ENCODE data around the gene LRP4. TPM values are rescaled to one million over a fixed set of nuclear protein-coding genes. Genes with fewer than 3 reads are reported as not detected.

Gene LRP4
- total RNA-seq = 25.2 TPM

DNA sequence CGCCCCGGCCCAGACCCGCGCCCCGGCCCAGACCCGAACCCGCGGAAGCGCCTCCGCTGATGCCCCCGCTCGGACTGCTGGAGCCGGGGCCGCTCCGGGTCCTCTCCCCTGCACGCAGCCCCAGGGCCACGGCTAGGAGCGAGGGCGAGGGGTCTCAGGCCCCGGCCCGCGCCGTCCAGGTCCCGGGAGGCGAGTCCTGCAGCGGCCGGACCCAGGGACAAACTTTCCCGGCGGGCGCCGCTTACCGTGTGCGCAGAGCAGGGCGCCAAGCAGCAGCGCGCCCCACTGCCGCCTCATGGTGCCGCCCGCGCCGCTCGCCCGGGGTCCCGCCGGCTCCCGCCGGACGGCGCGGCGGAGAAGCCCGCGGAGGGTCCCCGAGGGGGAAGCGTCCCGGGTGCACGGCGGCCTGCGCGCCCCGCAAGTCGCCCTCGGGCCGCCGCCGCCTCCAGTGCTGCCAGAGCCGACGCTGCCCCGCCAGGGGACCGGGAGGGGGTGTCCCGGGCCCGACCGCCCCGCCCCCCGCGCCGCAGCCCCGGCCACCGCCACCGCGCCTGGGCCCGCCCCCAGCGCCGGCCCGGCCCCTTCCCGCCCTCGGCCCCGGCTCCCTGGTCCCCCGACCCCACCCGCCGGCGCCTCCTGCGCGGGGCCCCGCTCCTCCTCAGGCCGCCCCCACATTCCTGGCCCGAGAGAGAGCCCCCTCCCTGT, at the start of gene LRP4:
Gene LRP4, minus strand, starts transcription at position 468 of the 705 bp plus-strand sequence. Its CDS starts 171 bp downstream, at position 297.

GRCh38 chr11:46936138-46937110, 18.1 kb upstream of the LRP4 start, which contains the start of gene CSTPP1:
Gene CSTPP1, plus strand, starts transcription at chr11:46936761. Its CDS starts 45 bp downstream, at chr11:46936806.

DNA sequence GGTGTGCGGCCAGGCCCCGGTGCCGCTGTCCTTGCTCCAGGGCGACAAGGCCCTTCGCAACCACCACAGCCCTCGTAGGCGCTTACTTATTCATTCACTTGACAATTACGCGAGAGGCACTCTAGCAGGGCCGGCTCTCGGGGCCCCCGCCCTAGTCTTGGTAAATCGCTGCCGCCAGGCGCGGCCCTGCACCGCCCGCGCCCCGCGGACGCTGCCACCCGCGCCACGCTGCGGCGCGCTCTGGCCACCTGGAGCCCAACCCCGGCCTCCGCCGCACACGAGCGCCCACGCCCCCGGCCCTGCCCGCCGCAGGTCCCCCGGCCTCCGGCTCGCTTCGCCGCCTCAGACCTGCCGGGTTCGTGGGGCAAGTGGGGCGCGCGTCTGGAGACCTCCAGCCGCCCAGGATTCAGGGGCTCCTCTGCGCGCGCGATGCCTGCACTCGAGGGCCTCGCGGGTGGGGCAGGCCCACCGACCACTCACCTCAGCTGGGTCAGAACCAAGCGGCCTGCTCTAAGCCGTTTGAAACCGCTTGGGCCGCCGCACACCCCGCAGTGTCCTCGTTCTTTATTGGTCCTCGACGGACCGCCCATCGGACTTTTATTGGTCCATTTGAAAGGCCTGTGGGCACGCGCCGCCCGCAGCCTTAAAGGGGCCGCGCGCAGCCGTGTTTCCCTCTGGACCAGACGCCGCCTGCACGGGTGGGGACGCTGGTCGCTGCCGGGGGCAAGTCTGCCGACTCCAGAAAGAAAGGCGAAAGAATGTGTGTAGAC, 72.4 kb downstream of the LRP4 start, which contains the start of gene CKAP5:
Gene CKAP5, minus strand, starts transcription at position 541 of the 770 bp plus-strand sequence. CDS start 25,049 bp downstream, outside the sequence.

Other genes starting within 250 kb of the LRP4 start
- gene ARHGAP1, start 217.9 kb downstream of the LRP4 start, total RNA-seq = 36.0 TPM
- gene ZNF408, start 217.5 kb downstream of the LRP4 start, total RNA-seq = 5.4 TPM
- gene F2, start 199.3 kb downstream of the LRP4 start, total RNA-seq = 0.35 TPM
- gene CKAP5, start 72.3 kb downstream of the LRP4 start, total RNA-seq = 79.1 TPM
- 37.1 TPM for gene CSTPP1, start 18.2 kb upstream of the LRP4 start, total RNA-seq

Measured in metanephros (tissue), 1 donor.